HG02759 (cell line): Measurements from ENCODE around the gene NQO2.
"Not testable (repeated sequence)": the region's sequence is repeated elsewhere in the genome, so short reads cannot be mapped to it uniquely, and the experiment has no call there.

Experiments used
- ATAC-seq: cut with Tn5 transposase; IDR thresholded peaks from one replicate; pipeline ENCODE4 v1.9.1; 2021; ENCODE audit warnings: mild to moderate bottlenecking, moderate library complexity; ENCODE audit not compliant: unreplicated experiment

NQO2 gene

DNA sequence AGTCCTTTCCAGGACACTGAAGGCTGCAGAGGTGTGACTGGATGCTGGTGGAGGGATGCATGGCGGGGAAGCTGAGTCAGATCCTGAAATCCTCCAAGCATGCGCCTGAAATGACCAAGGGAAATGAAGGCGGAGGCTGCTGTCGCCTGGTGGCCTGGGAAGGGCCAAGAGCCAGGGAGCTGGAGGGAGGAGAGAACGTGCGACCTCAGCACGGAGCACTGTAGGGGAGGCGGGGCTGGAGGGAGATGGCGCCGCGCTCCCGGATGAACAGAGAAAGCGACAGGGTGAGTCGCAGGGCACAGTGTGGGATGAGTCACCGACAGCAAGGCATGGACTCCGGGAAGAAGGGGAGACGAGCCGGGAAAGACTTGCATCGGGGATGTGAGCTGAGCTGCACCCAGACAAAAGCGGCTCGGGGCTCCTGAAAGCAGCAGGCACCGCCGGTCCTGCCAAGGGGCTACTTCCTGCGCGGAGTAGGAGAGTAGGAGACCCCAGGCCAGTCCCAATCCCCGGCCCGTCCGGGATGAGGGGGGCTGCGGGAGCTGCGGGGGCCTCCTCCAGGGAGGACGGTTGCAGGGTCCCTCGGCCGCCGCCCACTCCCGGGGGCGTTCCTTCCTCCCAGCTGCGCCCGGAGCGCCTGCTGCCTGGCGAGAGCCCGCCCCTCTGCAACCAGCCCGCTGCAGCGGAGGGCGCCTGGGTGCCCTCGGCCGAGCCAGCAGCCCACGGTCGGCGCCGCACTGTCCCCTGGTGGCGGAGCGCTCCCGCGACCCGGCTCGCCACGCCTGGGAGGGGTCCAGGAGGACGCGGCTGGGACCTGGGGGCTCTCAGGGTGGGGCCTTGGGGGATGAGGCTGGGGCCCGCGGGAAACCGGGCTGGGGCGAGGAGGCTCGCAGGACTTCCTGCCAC lies 11.0 kb upstream of the NQO2 start:
- ATAC-seq, result peak; percentile 79

DNA sequence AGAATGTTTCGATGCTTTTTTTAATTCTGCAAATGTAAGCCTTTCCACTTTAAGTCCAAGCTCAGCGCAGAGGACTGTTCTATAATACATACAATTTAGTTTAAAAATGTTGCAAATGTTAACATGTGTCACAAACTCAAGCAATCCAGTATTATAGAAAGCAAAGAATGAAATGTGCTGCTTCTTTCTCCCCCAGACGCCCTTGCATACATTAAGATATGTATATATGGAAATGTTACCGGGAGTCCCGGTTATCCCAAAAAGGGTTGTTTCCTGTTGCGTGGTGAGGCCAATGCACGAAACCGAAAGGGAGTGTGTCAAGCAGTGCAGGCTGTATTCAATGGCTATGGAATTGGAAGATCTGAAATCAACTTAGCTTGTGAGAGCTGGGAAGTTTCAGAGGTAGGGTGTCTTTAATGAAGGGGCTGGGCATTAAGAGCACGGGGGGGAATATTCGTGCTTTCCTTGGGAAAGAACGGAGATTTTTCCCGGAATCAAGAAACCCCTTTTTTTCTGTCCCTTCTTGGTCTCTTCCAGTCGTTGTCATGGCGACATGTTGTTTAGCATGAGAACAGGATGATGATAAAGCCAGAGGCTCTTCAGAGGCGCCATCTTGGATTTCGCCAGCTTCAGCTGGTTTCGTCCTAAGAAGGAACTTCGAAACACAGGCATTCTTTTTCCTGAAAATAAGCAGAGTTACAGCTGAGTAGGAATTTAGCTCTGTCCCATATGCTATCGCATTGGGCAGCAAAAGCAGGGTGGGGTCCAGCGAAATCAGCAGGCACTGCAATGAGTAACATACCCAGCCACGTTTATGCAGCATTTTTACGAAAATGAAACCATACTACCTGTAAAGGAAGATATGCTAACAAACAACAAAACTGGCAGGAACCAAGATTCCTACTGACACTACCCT lies 10.1 kb upstream of the NQO2 start:
- ATAC-seq, result peak; percentile 65

DNA sequence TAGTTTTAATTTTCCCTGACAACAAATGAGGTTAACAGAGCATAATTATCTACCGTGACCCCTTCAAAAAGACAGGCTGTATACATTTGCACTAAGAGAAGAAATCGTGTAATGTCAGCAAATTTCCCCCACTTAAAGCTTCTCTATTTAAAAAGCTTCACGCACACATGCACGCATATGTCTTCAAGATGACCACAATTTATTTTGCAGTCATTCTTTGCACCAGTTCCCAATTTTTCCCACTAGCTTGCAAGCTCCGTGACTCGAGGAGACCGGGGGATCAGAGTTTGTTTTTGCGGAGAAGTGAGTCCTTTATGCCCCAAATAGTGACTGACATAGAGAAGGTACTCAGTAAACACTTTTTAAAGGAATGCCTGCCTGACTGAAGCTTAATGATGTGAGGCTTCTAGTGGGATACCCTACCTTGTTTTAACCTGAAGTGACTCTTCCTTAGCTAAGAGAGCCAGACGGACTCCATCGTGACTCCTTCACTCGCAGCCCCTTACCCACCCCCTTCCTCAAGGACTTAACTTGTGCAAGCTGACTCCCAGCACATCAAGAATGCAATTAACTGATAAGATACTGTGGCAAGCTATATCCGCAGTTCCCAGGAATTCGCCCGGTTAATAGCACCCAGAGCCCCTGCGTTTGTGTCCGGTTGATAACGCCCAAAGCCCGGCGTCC lies 9.3 kb upstream of the NQO2 start:
- no peak for ATAC-seq

DNA sequence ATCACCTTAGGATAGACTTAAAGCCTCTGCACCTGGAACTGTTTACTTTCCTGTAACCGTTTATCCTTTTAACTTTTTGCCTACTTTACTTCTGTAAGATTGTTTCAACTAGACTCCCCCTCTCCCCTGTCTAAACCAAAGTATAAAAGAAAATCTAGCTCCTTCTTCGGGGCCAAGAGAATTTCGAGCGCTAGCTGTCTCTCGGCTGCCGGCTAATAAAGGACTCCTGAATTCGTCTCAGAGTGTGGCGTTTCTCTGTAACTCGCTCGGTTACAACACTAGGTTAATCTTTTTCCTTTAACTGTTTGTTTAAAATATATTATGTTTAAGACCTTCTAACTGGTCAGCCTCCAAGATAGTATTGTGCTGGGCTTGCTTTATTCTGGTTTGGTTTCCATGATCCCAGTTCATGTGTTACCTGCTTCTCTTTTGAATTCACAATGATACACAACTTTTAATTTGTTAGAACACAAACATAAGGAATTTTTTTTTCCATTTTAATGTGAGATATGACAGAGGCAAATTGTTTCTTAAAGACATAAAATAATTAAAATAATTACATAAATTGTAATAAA lies 8.7 kb upstream of the NQO2 start:
- no peak for ATAC-seq

DNA sequence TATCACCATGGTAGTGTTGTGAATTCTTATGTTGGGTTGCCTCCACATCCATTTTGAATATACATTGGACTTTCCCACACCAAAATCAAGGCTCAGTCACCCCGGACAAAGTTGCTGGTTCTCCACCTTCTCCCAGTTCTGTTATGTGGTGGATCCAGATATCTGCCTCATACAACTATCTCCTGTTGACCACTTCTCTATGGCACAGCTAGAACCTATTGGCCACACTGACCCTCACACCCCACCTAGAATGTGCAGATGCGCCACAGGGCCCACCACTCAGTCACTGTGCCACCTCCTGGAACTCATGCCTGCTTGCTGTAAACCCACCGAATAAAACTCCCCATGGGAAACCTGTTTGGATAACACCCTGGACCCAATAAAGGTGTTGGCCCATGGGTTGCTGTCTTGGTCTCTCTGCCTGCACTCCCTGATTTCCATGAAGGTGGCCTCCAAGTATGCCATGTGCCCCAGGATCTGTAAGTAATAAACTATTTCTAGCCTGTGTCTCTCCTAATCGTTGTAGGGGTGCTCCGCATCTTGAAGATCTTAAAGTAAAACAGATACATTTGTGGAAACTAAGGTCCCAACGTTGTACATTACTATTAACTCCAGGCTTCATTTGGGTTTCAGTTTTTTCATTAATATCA lies 7.2 kb upstream of the NQO2 start:
- no peak for ATAC-seq

GRCh38 chr6:2993755-2994317 lies 5.9 kb upstream of the NQO2 start:
- no peak for ATAC-seq

- ATAC-seq, result peak; percentile 39
These were observed 1.3 kb upstream of the NQO2 start for GRCh38 chr6:2998249-2998997.

- peak; percentile 24 for ATAC-seq
These were observed 586 bp upstream of the NQO2 start for GRCh38 chr6:2998998-2999617.

GRCh38 chr6:3001146-3001772 lies 1.6 kb downstream of the NQO2 start:
- ATAC-seq, result no peak

DNA sequence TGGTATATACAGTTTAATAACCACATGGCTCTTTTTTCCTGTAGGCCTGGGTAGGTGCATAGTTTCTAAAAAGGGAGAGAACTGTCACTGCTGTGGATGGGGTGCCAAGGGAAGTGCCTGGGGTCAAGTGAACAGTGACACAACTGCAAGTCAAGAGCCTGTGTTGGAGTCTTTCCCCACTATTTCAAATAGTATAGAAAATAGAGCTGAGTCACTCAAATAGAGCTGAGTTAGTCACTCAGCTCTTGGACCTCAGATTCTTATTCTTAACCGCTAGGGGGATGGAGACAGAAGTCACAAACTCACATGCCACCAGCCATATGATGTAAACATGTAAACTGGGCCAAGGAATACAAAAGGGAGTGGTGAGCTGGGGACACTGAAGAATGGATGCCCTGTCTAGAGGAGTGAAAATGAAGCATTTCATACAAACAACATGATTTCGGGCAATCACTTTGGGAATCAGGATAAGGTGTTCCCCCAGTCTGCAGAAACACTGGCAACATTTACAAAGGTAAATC lies 2.1 kb downstream of the NQO2 start:
- ATAC-seq, result no peak

- ATAC-seq, result not testable (repeated sequence)
These were observed 3.5 kb downstream of the NQO2 start for GRCh38 chr6:3003226-3003625.

- ATAC-seq, result no peak
These were observed 5.4 kb downstream of the NQO2 start for GRCh38 chr6:3005077-3005476.

GRCh38 chr6:3005874-3006273 lies 6.2 kb downstream of the NQO2 start:
- ATAC-seq, result no peak

DNA sequence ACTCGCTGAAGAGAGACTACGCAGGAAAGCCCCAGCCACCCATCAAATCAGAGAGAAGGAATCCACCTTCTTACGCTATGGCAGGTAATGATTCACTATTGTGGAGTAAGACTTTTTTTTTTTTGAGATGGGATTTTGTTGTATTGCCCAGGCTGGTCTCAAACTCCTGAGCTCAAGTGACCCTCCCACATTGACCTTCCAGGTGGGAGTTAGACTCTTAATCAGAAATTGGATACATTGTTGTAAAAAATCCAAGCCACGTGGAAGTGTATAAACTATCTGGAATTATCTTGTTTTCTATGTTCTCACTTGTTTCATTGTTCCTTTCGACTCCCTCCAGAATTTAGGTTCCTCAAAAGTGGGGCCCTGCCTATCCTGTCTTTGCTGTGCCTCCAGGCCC lies 6.8 kb downstream of the NQO2 start:
- ATAC-seq, result no peak

DNA sequence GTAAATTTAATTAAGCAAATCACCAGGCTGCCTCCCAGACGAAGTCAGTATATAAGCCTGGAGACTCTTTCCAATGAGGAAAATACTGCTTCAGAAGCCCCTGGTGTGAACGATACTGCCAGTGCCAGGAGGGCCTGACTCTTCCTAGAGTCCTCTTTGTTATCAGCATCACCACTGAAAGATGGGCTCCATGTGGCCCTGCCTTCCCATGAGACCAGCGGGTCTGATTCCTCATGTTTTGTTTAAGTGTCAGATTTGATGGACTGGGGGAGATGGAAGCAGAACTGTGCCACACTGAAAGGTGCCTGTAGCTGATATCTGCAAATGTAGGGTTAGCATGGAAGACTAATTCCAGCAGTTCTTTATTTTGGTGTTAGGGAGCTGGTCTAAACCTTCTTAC lies 7.9 kb downstream of the NQO2 start:
- ATAC-seq, result no peak

DNA sequence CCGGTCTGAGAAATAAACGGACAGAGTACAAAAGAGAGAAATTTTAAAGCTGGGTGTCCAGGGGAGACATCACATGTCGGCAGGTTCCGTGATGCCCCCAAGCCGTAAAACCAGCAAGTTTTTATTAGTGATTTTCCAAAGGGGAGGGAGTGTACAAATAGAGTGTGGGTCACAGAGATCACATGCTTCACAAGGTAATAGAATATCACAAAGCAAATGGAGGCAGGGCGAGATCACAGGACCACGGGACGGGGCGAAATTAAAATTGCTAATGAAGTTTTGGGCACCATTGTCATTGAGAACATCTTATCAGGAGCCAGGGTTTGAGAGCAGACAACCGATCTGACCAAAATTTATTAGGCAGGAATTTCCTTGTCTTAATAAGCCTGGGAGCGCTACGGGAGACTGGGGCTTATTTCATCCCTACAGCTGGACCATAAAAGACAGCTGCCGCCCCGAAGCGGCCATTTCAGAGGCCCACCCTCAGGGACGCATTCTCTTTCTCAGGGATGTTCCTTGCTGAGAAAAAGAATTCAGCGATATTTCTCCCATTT lies 9.1 kb downstream of the NQO2 start:
- not testable (repeated sequence) for ATAC-seq

- ATAC-seq, result no peak
These were observed 10.2 kb downstream of the NQO2 start for GRCh38 chr6:3009930-3010329.

- ATAC-seq, result no peak
These were observed 11.5 kb downstream of the NQO2 start for GRCh38 chr6:3011158-3011557.
